Stimulated activated CD8-positive, alpha-beta memory T cell treated with anti-CD3 and anti-CD28 coated beads, Interleukin-15, amount 100 ng/mL, for 1 hour (primary cell): ENCODE measurements around the gene TMEM164.

Experiments
- DNase-seq: peaks from one replicate; pipeline ENCODE4 v3.0.0-alpha.2; 2020; ENCODE audit warnings: low read depth

The TMEM164 gene

DNA sequence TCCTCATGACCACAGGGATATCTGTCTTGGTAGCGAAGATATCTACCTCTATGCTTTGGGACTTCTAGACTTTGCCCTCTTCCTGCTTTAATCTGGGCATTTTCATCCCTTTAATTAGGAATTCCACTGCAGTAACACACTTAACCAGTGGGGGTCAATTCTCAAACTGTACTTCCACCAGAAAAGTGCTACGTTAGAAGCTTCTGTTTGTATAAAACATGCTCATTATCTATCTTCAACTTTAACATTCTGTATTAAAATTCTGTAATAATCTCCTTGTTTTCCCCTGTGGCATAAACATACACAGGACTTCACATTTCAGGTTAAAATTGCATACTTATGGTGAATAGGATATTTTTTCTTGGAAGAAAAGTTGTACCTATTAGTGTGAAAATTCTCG, 209.4 kb downstream of the TMEM164 start:
- DNase-seq: no peak

GRCh38 chrX:110213183-110213582, 210.3 kb downstream of the TMEM164 start:
- no peak for DNase-seq

GRCh38 chrX:110214684-110215083, 211.8 kb downstream of the TMEM164 start:
- DNase-seq: no peak

- no peak for DNase-seq
Observed at GRCh38 chrX:110215411-110215810, 212.5 kb downstream of the TMEM164 start.

DNA sequence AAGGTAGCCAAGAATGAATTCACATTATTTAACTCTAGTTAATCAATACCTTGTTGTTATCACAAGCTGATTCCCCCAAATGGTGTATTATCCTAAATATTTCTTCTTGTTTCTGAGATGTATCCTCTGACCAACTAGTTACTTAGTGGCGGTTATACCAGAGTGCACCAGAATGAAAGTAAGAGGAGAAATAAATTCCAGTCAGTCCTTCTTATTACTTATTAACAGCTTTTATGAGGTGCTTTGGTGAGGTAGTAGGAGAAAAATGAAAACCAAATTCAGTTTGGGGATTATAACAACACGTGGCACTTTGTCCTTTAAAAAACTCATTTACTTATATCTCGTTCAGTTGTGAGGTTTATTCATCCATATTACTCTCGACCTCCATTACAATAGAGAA, 213.1 kb downstream of the TMEM164 start:
- no peak for DNase-seq

GRCh38 chrX:110218591-110218990, 215.7 kb downstream of the TMEM164 start:
- no peak for DNase-seq

DNA sequence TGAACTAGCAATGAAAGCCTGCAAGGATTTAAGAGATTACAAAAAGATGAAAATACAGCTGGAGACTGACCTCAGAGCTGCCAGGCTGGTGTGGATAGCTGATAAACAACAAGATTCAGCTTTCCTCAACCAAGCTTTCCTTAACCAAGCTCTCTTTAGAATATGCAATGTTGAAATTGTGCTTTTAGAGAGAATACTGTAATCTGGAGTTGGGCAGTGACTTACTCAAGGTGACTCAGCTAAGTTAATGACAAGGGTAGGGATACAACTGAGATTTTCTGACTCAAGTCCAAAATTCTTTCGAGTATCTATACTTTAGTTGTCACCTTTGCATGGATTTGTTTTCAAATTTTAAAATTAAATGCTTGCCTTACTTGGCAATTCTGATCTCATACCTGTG, 217.0 kb downstream of the TMEM164 start:
- DNase-seq: no peak

DNA sequence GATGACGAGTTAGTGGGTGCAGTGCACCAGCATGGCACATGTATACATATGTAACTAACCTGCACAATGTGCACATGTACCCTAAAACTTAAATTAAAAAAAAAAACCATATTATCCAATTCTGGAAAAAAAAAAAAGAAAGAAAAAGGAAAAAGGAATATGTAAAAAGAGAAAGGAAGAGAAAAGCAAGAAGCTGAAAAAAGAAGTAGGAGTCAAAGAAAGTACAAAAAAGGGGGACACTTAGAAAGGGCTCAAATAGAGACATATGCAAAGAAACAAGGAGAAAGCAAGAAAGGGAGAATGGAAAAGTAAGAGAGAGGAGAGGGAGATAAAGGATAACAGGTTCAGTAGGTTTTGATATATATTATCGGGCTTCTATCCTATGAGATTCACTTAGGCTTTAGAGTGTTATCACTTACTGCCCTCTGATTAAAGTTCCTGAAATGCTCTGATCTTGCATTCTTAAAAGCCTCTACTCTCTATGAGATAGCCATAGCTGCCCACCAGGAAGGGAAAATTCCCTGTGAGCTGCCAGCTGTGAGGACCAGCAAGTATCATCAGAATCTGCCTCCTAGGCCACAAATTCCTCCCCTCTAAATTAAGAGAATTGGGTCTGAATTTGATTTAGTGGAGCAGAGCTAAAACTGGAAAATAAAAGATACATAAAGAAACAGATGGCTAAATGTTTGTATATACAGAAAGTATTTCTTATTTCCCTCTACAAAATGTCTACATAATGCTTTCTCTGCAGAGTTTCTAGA, 219.8 kb downstream of the TMEM164 start:
- no peak for DNase-seq

DNA sequence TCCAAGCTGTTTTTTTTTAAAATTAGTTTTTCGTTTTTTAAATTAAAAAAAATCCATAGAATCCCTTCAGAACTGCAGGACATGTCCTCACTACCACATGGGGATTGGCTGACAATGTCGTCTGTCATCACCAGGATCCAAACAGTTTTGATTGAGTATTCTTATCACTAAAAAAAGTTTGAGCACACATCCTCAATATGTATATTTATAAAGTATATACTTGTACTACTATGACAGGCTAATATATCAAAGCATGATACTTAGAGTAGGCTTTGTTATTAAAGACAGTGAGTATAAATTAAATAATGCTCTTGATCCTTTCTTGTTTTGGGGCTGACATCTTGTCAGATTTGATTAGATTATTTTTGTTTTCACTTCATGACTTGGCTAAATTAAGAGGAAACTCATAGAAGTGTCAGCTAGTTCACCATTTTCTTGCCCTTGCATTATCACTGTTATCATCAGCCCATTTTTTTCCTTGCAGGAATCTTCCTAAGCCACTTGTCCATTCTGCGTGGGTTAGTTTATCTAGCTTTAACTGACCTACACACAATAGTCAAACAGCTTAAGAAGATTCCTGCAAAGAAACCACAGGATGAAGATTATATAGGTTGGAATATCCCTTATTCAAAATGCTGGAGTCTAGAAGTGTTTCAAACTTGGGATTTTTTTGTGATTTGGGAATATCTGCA, 222.2 kb downstream of the TMEM164 start:
- DNase-seq: no peak

DNA sequence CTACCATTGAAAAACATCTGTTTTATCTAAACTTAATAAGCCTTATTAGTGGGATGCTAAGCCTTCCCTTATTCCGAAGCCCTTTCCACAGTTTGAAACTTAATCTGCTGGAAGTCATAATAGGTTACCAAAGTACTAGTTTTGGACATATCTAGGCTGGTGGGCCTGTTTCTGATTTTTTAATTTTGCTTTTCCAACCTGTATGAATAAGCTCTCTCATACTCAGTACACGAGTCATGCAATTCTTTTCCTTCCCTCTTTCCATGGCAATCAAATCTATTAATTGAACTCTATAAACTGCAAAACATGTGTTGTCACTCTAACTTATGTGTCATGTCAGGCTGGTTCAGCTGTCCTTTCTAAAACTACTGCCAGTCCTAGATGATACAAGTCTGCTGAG, 224.0 kb downstream of the TMEM164 start:
- DNase-seq: no peak
